Astrocyte of the spinal cord (primary cell): ENCODE data around the gene ARHGAP6.

Experiments
- DNase-seq: peaks from one replicate; pipeline ENCODE4 v3.0.0; 2011; ENCODE audit warnings: low read depth, low spot score
- H3K4me3 ChIP-seq: 2 replicates; pipeline ENCODE4 v1.5.1; 2011; ENCODE audit warnings: low read depth, mild to moderate bottlenecking, low read length, moderate library complexity
- CTCF ChIP-seq: IDR thresholded peaks from 2 replicates; pipeline ENCODE4 v1.5.1; 2012; ENCODE audit warnings: low read depth, mild to moderate bottlenecking, low read length, inconsistent platforms
- in situ Hi-C: cut with HindIII; loops from 2 replicates; pipeline ENCODE4 v1.10.0; 2017; ENCODE audit warnings: low sequenced_read_pairs

ARHGAP6 gene

DNA sequence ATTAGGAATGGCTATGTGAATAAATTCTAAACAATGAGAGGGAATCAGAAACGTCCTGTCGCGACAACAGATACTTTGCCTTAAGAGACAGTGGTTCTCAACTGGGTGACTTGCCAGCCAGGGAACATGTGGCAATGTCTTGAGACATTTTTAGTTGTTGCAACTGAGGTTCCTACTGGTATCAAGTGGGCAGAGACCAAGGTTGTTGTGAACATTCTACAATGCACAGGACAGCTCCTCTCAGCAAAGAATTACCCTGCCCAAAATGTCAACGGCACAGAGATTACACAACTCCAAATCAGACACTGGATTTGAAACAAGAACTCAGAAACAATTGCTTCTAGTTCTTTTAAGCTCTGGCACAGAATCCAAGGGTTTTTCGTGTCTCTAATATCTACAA is 128.6 kb downstream of the ARHGAP6 start:
- in situ Hi-C loops, result loop anchor here (25.0 kb wide), 1 partner anchor 400 kb away; no protein-coding TSS in a partner anchor
- no peak for TF ChIP-seq CTCF
- DNase-seq, result no peak
- no peak overlapping the region for H3K4me3 ChIP-seq

GRCh38 chrX:11535156-11535919 is 130.4 kb downstream of the ARHGAP6 start:
- no peak for DNase-seq
- TF ChIP-seq CTCF, result no peak
- in situ Hi-C loops, result loop anchor here (25.0 kb wide), 1 partner anchor 398 kb away; no protein-coding TSS in a partner anchor
- no peak overlapping the region for H3K4me3 ChIP-seq

- in situ Hi-C loops, result loop anchor here (25.0 kb wide), 1 partner anchor 396 kb away; no protein-coding TSS in a partner anchor
- H3K4me3 ChIP-seq, result no peak overlapping the region
- peak; percentile 88 for DNase-seq
- TF ChIP-seq CTCF, result peak; percentile 58
Observed at GRCh38 chrX:11533199-11533651, 132.5 kb downstream of the ARHGAP6 start.

- H3K4me3 ChIP-seq, result no peak overlapping the region
- TF ChIP-seq CTCF, result peak; percentile 2
- in situ Hi-C loops, result loop anchor here (25.0 kb wide), 1 partner anchor 395 kb away; no protein-coding TSS in a partner anchor
- no peak for DNase-seq
Observed at GRCh38 chrX:11532291-11533078, 133.2 kb downstream of the ARHGAP6 start.

GRCh38 chrX:11531226-11531625 is 134.5 kb downstream of the ARHGAP6 start:
- no peak for TF ChIP-seq CTCF
- in situ Hi-C loops, result loop anchor here (25.0 kb wide), 1 partner anchor 394 kb away; no protein-coding TSS in a partner anchor

DNA sequence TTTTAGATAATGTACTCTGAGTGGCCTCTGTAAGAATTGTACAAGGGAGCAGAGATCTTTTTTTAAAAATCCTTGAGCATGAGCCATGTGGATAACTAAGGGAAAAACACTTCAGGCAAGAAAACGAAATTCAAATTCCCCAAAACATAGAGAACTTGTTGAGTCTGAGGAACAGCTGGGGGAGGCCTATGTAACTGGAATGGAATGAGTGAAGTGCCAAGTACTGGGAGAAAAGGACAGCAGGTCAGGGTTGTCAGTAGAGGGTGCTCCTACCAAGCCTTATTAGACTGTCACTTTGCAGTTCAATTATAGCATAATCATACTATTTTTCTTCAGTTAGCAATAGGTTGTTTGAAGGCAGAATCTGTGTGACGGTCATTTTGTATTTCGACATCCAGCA is 135.1 kb downstream of the ARHGAP6 start:
- H3K4me3 ChIP-seq, result no peak overlapping the region
- no peak for DNase-seq
- in situ Hi-C loops, result loop anchor here (25.0 kb wide), 1 partner anchor 393 kb away; no protein-coding TSS in a partner anchor
- TF ChIP-seq CTCF, result no peak

More at GRCh38 chrX:11531226-11531625, 134.5 kb downstream of the ARHGAP6 start:
- peak; percentile 37 for DNase-seq
- H3K4me3 ChIP-seq, result no peak overlapping the region
